CD4-positive, alpha-beta T cell treated with Interleukin-6 for 4 hours (primary cell): ENCODE results near the gene ZFYVE28.

ENCODE experiments used
- DNase-seq: peaks from one replicate; pipeline ENCODE4 v3.0.0-alpha.2; 2020; ENCODE audit warnings: mixed read lengths

ZFYVE28 gene

DNA sequence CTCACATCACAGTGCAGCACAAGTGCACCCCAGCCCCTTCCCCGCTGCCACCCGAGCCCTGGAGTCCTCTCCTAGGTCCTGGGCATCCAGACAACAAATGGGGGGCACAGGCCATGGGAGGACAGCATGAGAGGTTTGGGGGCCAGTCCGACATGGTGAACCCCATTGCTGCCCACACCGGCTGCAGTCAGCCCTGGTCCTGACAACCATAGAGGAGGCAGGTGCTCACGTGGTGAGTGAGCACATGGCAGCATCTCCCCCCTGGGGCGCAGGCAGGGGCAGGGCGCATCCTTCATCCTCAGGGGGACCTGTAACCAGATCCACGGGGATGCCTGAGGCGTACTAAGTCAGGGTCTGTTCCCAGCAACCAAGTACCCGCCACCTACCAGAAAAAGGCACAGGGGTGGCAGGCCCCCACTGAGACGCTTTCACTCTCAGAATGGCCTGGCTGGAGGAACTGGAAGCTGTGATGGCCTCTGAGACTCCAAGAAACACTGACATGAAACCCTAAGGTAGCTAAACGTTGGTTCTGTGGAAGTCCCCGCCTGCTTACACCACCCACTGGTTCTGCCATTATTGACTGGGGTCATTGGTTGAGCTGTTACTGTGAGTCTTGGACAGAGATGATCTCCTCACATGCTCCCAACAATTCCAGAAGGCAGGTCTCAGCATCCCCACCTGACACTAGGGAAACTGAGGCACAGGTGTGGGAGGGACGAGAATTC, 6.5 kb downstream of the ZFYVE28 start:
- no peak for DNase-seq

DNA sequence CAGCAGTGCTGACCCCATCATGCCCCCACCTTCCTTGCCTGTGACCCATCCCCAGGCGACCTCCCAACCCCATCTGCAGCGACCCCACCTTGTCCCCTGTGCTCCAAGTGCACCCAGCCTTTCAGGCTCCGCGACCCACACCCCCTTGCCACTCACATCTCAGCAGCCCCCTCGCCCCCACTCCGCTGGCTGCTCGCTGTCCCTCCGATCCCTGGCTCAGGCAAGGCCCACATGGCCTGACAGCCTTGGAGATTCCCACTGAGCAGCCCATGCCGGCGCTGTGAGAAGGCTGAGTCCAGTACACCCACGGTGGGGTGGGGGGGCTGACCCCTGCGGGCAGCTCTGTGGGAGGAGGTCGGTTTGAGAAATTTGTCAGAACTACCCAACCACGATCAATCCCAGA, 9.1 kb downstream of the ZFYVE28 start:
- no peak for DNase-seq

DNA sequence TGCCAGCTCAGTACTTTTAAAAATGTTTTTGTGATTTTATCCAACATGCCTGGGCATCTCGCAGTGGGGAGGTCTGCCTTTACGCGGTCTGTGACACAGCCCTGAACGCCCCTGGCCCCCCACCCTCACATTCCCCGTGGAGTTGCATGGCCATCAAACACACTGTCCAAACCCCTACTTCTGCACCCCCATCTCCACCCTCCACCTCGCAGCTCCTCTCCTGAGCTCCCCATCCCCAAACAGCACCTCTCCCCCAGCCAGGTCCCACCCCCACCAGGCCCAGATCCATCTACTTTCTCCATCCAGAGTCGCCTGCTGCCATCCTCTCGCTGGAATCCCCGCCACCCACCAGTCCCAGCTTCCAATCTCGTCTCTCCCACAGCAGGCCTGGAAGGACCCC, 9.5 kb downstream of the ZFYVE28 start:
- no peak for DNase-seq

DNA sequence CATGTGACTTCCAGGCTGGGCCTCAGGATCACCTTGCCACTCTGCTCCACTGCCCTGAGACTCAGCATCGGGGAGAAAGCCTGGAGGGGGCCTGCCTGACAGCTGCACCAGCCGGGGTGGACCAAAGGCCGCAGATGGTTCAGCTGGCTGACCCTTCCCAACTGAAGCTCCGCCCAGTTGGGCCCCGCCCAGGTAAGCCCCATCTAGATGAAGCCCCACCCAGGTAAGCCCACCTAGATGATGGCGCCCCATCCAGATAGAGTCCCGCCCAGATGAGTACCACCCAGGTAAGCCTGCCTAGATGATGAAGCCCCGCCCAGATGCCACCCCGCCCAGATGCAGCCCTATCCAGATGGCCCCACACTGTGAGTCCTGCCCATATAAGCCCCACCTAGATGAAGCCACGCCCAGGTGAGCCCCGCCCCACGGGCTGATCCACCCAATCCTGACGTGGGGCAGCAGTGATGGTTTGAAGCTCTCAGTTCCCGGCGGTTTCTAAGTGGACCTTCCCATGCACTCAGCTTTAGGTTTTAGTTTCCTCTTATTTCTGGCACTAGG, 10.0 kb downstream of the ZFYVE28 start:
- DNase-seq = no peak

DNA sequence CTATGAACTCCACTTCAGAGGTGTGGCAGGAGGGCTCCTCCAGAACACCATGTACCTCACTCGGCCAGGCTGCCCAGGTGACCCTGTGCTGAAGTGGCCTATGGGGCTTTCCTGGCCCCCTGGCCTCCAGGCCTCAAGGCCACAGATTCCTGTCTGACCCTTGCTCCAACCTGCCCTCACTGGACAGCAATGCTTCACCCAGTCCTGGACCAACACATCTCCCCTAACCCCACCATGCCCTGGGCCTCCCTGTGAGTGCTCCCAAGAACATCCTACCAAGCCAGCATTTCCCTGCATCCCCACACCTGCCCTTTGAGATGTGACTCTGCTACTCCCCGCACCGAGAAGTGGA, 10.5 kb downstream of the ZFYVE28 start:
- DNase-seq = no peak

DNA sequence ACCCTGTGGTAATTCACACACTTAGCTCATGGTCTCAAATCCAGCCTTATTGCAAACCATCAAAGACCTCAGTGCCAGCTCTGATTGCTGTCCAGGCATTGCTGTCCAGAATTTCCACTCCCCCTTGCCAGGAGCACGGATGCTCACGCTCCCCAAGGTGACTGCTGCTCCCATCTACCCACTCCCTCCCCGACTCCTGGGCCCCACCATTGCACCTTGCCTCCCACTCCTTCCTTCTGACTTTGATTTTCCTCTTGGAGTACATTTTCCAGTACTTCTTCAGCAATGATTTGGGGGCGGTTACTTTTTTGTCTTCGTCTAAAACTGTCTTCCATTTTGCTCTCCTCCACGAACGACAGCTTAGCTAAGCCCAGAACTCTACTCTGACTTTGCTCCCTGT, 11.5 kb downstream of the ZFYVE28 start:
- DNase-seq = no peak

DNA sequence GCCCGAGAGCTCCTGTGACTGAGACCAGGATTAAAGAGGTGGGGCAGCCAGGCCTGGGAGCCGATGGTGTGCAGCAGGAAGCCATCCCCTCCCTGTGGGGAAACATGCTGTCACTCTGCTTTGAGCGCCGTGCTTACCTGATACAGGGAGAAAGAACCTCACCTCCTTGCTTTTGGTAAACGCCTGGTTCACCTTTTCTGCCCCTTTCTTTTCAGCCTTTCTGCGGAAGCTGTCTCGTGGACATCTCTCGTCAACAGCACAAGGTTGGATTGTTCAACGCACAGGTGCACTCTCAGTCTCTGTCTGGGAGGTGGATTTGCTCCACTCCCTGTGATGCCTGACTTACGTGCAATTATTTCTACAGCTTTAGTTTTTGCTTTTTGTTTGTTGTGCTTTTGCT, 12.0 kb downstream of the ZFYVE28 start:
- no peak for DNase-seq

DNA sequence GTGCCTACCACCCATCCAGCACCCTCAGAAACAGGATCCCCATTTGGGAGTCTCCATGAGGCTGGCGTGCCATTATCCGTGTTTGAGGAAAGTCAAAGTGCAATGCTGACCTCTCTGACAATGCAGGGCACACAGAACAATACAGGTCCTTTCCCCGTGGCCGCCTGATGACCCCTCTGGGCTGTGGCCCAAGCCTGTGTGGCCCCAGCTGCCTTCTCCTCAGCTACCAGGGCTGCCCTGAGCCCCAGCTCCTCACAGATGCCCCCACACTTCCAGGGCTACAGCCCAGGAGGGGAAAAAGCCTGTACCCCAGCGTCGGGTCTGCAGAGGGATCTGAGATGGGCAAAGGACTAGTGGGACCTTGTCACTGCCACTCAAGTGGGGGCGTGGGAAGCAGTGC, 15.5 kb downstream of the ZFYVE28 start:
- DNase-seq = no peak

DNA sequence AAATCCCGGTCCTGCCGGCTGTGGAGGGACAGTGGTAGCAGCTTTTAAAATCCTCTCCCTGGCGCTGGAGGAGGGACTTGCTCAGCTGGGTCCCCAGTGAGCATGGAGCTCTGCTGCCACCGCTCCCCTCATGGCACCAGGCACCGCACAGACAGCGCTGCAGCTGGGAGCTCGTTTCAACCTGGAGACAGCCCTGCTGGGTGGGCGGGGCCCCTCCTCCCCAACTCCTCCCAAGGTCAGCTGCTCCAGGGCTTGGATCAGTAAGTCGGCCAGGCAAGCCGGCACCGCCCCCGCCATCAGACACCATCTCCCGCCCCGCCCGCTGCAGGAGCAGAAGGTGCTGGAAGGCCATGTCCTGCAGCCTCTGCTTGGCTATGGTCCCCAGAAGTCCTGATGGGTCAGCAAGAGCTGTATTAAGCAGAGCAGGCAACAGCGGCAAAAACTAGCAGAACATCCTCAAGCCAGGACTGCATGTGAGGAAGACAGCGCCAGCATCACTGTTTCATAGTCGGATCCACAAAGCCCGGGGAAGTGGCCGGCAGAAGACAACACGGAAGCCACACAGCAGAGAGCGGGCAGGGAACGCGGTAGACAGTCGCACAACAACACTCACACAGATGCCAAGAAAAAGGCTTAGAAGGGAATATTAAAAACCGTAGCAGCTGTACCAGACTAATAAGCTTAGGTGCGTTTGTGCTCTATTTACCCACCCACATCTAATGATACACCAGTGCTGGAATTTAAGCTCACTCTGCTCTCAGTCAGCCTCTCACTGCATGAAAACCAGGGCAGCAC, 16.2 kb downstream of the ZFYVE28 start:
- peak; percentile 51 for DNase-seq

DNA sequence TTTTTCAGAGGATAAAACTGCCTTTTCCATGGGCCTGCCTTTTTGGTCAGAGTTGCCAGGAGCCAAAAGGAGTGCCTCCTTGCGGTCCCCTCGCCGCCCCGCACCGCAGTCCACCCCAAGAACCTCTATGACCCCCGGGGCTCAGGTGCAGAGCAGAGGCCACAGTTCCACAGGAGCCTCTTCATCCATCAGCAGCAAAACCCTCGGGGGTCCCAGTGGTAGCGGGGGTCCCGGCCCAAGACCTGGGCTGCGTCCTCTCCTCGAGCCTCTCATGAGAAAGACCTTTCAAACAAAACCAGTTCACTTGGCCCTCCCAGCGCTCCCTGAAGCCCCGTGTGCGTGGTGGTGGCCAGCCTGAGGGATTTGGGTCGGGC, 16.8 kb downstream of the ZFYVE28 start:
- DNase-seq = no peak

DNA sequence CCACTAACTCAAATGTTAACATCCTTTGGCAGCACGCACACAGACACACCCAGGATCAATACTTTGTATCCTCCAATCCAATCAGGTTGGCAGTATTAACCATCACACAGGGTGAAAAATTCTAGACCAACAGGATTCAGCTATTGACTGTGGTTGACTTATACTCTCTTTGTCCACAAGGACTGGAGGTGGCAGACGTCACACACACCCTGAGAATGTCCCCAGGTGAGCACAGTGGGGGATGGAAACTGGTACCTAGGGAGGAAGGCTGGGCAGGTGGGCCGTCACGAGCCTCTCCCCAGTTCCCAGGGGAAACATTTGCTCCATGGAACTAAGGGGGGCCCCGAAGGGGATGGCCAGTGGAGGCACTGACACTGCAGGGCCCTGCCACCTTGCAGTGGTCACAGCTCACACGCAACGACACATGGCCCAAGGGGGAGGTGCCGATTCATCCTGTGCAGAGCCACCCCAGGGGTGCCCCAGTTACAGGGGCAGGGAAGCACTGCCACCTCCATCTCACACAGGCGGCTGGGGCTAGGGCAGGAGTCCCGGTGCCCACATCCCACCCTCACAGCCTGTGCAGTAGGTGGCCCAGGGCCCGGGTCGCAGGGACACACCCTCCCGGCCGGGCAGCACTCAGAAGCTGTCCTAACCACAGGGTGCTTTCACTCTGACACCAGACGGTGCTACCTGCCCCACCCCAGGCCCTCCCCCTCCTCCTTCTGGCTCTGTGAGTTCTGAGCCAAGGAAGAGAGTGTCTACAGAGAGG, 17.4 kb downstream of the ZFYVE28 start:
- DNase-seq = peak; percentile 13

DNA sequence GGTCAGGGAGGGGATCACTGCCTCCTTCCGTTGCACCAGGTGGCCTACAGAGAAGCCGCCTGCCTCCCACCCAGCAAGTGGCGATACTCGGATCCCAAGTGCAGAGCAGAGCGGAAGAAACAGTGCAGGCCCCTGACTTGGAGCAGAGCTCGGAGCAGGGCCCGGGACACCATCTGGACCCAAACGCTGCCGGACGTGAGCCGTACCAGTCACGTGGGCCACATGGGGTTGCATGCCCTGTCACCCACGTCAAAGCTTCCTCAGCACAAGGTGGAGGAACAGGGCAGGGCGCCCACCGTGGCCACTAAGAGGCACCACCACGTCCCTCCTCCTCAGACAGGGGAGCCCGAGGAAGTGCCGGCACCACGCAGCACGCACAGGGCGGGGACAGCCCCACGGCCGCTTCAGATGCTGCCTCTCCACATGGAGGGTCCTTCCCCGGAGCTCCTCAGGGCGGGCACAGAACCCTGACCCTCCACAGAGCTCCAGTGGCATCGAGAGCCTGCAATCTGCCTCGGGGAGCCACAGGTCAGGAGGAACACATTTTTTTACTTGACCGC, 18.7 kb downstream of the ZFYVE28 start:
- no peak for DNase-seq

DNA sequence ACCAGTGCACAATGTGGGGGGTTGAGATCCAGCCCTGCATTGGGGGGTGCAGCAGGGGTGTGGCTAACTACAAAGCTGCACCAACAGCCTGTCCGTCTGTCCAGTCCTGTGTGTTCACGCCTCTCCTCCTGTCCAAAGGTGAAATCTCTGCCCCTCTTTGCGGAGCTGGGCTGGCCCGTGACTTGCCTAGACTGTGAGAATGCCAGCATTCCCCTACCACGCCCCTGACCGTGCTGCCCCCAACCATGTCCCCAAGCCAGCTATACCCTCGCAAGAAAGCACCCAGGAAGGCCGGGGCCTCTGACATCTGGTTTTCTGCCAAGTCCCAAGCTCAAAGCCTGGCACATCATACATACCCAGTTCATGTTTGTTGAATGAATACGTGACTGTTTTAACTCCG, 19.2 kb downstream of the ZFYVE28 start:
- no peak for DNase-seq

DNA sequence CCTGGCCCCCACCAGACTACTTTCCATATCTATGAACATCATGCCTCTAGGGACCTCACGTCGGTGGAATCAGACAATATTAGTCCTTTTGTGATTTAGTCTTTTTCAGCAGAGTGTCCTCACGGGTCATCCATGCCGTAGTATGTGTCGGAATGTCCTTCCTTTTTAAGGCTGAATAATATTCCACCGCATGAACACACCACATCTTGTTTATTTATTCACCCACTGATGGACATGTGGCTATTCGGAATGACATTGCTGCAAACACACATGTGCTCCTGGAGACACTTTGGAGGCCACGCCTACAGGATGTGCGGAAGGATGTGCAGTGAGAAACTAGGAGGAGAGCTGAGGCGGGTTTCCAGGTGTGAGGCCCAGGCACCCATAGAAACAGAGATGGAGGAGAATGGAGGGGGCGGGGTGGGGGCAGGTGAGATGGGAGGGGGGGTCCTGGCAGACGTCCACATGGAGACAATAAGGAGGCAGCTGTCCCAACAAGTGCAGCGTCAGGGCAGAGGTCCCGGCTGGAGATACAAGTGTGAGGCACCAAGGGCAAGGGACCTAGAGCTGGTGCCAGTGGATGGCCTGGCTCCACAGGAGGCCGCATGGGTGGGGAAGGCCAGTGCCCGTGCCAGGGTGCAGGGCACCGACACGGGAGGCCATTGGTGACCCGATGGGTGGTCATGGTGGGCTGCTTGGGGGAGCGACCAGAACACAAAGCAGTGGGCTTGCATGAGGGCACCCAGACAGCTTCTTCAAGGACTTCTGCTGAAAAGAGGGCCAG, 20.7 kb downstream of the ZFYVE28 start:
- DNase-seq = no peak

DNA sequence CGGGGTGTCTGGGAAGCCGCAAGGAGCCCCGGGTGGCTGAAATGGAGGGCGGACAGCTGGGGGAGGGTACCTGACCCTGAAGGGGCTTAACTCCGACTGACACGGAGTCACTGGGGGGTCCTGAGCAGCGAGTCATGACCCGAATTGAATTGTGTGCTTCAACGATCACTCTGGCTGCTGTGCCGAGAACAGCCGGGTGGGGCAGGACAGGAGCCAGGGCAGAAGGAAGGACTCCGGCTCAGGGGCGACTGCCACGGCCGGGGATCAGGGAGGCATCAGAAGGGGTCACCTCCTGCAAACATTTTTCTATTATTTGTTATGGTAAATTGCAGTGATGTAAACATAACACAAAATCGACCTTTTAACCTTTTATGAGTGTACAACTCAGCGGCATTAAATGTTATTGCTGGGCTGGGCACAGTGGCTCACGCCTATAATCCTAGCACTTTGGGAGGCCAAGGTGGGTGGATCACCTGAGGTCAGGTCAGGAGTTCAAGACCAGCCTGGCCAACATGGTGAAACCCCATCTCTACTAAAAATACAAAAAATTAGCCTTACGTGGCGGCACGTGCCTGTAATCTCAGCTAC, 21.6 kb downstream of the ZFYVE28 start:
- no peak for DNase-seq

DNA sequence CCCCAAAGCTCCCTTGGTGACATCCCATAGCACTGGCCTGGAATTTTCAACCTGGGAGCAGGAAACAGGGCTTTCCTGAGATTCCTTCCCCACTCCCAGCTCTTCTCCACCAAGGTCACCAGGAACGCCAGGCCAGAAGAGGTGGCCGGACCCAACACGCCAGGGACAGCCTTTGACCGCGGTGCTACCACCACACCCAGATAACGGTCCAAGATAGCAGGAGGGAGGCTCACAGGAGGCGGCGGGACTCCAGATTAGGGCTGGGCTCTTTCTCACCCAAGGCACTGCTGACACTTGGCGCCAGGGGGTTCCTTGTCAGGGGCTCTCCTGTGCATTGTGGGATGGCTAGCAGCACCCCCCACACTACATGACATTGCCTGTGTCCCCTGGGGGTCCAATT, 22.9 kb downstream of the ZFYVE28 start:
- DNase-seq = no peak

DNA sequence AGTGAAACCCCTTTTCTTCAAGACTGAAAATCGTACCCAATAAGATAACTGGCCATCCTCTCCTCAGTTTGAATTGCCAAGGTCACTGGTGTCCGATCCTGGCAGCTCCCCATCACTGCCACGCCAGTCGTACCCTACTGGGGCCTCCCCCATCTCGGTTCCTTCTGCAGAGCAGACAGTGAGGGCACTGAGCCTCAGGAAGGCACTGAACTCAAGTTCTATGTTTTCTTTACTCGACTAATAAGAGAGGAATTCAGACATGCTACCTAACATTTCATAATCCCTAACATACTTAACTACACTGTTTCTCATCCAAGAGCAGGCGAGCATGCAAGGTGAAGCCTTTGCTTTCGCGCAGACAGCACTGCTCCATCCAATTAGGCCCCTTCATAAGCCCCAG, 23.4 kb downstream of the ZFYVE28 start:
- DNase-seq = no peak

DNA sequence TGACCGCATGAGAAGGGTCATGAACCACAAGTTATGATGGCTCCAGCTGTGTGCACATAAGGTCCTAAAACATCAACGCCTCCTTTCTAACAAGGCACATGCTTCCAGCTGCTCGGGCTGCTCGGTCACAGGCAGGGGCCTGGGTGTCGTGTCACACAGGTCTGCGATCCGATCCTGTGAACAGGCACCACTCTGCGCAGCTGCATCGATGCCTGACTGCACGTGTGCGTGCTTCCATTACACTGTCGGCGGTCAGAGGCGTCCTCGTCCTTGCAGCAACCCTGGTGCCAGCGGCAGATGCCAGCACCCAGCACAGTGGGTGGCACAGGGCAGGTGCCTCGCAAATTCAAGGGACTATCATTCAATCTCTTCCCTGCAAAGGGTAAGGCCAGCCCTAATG, 23.9 kb downstream of the ZFYVE28 start:
- DNase-seq = no peak

DNA sequence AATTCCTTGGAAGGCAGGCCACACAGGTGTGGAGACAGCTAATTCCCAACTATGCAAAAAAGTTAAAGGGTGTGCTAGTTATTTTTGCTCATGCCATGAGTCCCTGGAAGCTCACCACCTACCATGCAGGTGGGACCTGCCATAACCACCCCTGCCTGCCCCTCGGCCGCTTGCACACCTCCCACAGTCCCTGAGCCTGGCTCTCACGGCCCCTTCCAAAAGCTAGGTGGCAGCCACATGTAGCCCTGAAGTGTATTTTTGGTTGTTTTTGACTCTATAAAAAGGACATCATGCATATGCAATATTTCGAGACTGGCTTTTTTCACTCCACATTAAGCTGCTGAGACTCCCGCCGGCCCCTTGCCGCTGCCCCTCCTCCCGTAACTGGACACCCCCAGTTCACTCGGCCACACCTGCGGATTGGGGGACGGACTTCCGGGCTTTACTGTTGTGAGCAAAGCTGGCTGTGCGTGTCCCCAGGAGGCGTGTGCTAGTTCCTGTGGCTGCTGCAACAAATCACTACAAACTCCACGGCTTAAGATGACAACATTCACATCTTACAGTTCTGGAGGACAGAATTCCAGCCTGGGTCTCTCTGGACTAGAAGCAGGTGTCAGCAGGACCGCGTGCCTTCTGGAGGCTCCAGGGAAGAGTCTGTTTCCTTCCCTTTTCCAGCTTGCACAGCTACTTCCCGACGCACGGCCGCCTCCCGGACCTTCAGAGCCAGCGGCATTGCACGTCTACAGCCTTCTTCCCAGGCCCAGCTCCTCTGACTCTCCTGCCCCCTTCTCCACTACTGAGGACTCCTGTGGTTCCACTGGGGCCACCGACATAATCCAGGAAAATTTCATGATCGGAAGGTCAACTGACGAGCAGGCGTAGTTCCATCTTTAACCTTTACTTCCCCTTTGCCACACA, 24.8 kb downstream of the ZFYVE28 start:
- peak; percentile 23 for DNase-seq

DNA sequence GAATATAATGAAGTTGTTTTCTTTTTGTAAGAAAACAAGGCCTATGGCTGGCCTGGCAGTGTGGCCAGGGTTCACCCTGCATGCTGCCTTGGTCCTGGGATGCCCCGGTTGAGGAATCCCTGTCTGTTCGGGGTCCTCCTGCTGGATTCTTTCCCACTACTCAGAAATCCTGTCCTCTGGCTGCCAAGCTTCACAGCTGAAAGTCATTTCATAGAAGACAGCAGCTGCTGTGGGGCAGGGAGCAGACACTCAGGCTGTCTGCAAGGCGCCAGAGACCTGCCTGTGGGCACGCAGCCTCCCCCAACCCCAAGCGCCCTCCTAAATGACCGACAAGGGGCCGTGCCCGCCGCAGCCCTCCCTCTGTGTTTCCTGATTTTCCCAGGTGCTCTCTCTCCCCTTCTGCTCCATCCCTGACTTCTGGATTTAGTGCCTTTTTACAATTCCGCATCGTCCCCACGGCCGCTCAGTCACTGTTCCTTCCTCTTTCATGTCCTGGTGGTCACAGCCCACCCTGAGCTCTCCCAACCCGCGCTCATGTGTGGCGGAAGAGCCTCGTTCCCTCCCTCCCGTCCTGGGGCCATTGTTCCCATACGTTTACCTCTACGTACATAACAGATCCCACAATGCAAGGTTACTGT, 27.5 kb downstream of the ZFYVE28 start:
- DNase-seq = no peak
